Measurements from ENCODE around the gene SUCLG2.
"Not testable (repeated sequence)": the region's sequence is repeated elsewhere in the genome, so short reads cannot be mapped to it uniquely, and the experiment has no call there.

SUCLG2 gene

DNA sequence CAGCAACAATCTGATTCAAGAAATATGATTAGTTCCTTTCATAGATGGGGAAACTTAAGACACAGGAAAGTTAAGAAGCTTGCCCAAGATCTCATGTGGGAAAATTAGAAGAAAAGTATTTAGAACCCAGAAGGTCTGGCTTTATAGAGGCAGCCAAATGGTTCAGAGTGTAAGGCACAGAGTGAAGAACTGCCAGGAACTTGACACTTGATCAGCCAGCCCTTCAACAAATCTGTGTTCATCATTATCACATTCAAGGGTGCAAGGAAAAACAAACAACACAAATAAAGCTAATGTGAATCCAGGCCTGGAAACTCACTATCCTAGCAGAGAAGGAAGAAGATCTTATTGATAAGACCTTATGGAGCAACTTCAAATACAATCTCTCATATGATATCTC is 62.4 kb downstream of the SUCLG2 start:
- Mint-ChIP-seq H3K27ac (no peak overlapping the region), H3K27me3 (no peaks in the 10 kb centered on the region), H3K4me3 (no peak overlapping the region), H3K36me3 (ENCODE audit: insufficient read depth) (no peaks in the 10 kb centered on the region), H3K4me1 (ENCODE audit: low read depth in 2 of 2) (peaks cover 31 to 64% of the 10 kb centered on the region in 2 donors), H3K9me3 (no peaks in the 10 kb centered on the region)
- ATAC-seq (replicated peaks) (no peak), DNase-seq (no peak)

DNA sequence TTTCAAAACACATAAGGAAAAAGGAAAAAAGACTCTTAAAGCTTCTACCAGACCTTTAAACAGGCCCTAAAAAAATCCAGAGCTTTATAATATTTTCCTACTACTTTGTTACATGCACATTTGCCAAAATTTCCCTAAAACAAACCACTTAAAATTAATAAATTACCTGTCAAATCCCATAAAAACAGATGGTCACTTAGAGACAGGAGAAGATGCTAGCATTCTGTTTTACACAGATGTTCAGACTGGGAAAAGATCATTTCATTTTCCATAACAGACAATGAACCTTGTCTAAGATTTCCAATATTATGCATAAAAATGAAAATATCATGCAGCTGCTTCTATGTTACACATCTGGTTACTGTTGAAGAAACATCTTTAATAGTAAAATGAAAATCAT is 66.6 kb downstream of the SUCLG2 start:
- Mint-ChIP-seq H3K4me3 (no peak overlapping the region), H3K27ac (no peak overlapping the region), H3K9me3 (no peaks in the 10 kb centered on the region), H3K27me3 (no peaks in the 10 kb centered on the region), H3K4me1 (ENCODE audit: low read depth in 2 of 2) (peaks cover 30 to 71% of the 10 kb centered on the region in 2 donors), H3K36me3 (ENCODE audit: insufficient read depth) (no peaks in the 10 kb centered on the region)
- DNase-seq (no peak), ATAC-seq (replicated peaks) (no peak)

GRCh38 chr3:67587301-67587700 is 67.1 kb downstream of the SUCLG2 start:
- no peaks in the 10 kb centered on the region for H3K36me3 Mint-ChIP-seq (ENCODE audit: insufficient read depth)
- no peak overlapping the region for H3K4me3 Mint-ChIP-seq
- ATAC-seq (replicated peaks) (no peak), DNase-seq (no peak)
- no peaks in the 10 kb centered on the region for H3K27me3 Mint-ChIP-seq
- H3K4me1 Mint-ChIP-seq (ENCODE audit: low read depth in 2 of 2): peaks cover 30 to 72% of the 10 kb centered on the region in 2 donors
- no peak overlapping the region for H3K27ac Mint-ChIP-seq
- H3K9me3 Mint-ChIP-seq: no peaks in the 10 kb centered on the region

DNA sequence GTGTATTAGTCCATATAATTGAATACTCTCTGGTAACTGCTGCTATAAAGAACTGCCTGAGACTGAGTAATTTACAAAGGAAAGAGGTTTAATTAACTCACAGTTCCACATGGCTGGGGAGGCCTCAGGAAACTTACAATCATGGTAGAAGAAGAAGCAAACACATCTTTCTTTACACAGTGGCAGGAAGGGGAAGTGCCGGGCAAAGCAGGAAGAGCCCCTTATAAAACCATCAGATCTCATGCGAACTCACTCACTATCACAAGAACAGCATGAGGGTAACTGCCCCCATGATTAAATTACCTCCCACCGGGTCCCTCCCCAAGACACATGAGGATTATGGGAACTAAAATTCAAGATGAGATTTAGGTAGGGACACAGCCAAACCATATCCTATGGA is 69.8 kb downstream of the SUCLG2 start:
- not testable (repeated sequence) for ATAC-seq (replicated peaks); H3K9me3 Mint-ChIP-seq; H3K27me3 Mint-ChIP-seq; H3K4me3 Mint-ChIP-seq; DNase-seq; H3K36me3 Mint-ChIP-seq (ENCODE audit: insufficient read depth)
- Mint-ChIP-seq H3K27ac (peak overlapping the region in 1 of 2 donors; percentile 20), H3K4me1 (ENCODE audit: low read depth in 2 of 2) (peaks cover 25 to 59% of the 10 kb centered on the region in 2 donors)

- ATAC-seq (replicated peaks): no peak
- no peaks in the 10 kb centered on the region for H3K9me3 Mint-ChIP-seq
- no peak overlapping the region for H3K27ac Mint-ChIP-seq
- H3K36me3 Mint-ChIP-seq (ENCODE audit: insufficient read depth): peaks cover 3% of the 10 kb centered on the region
- no peak overlapping the region for H3K4me3 Mint-ChIP-seq
- DNase-seq: no peak
- no peaks in the 10 kb centered on the region for H3K27me3 Mint-ChIP-seq
- H3K4me1 Mint-ChIP-seq (ENCODE audit: low read depth in 2 of 2): peaks cover 22 to 50% of the 10 kb centered on the region in 2 donors
Observed at GRCh38 chr3:67580430-67581000, 73.9 kb downstream of the SUCLG2 start.

DNA sequence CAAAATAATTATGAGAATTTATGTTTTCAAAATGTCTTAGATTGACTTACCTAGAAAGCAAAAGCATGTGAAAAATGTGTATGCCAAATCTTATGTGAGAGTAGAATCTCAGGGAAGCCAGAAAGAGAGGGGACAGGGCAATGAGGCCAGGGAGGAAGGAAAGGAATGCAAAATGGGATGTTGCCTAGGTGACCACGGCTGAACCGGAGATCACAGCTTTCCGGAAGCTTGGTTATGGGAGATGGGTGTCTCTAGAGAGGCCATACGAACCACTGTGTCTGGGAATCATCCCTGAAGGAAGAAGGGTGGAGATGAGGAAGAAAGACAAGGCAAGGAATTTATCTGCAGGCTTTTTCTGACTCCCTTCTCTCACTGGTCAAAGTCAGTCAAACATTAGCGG is 76.0 kb downstream of the SUCLG2 start:
- Mint-ChIP-seq H3K36me3 (ENCODE audit: insufficient read depth) (peaks cover 5% of the 10 kb centered on the region), H3K9me3 (no peaks in the 10 kb centered on the region), H3K27ac (peak overlapping the region in 1 of 2 donors; percentile 83), H3K4me3 (no peak overlapping the region), H3K4me1 (ENCODE audit: low read depth in 2 of 2) (peaks cover 17 to 43% of the 10 kb centered on the region in 2 donors), H3K27me3 (no peaks in the 10 kb centered on the region)
- ATAC-seq (replicated peaks) (no peak), DNase-seq (no peak)

DNA sequence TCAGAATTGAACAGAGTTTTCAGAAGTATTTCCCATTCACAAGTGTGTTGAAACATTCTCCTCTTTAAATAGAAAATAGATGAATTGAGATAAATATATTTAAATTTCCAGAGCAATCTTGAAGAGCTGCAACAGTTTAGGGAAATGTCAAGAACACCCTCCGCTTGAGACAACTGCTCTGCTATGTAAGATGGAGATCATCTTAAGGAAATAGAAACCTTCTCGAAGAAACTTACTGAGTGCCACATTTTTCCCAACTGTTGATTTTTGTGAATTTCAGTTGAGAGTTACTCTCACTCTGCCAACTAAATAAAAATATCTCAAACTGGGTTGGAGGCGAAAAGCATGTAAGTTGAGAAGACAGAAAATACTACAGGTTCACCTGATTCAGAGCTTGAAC is 78.0 kb downstream of the SUCLG2 start:
- peaks cover 10% of the 10 kb centered on the region for H3K36me3 Mint-ChIP-seq (ENCODE audit: insufficient read depth)
- DNase-seq: no peak
- ATAC-seq (replicated peaks): no peak
- no peak overlapping the region for H3K27ac Mint-ChIP-seq
- H3K9me3 Mint-ChIP-seq: peaks cover 0 to 2% of the 10 kb centered on the region in 2 donors
- no peak overlapping the region for H3K4me3 Mint-ChIP-seq
- H3K4me1 Mint-ChIP-seq (ENCODE audit: low read depth in 2 of 2): peaks cover 18 to 35% of the 10 kb centered on the region in 2 donors
- no peaks in the 10 kb centered on the region for H3K27me3 Mint-ChIP-seq

DNA sequence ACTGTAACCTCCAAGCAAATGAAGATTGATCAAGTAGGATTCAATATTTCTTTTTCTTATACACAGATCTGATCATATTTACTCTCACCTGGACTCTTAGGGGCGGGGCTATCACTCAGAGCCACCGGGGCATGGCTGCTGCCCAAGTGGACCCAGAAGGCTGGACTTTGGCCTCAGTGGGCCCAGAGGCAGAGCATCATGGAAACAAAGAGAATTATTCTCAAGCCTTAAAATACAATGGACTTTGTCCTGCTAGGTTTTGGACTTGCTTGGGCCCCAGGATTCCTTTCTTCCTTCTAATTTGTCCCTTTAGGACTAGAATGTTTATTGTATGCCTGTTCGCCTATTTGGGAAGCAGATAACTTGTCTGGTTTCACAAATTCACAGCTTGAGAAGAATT is 85.1 kb downstream of the SUCLG2 start:
- Mint-ChIP-seq H3K36me3 (ENCODE audit: insufficient read depth) (peaks cover 10% of the 10 kb centered on the region), H3K4me1 (ENCODE audit: low read depth in 2 of 2) (peaks cover 8 to 15% of the 10 kb centered on the region in 2 donors), H3K9me3 (peaks cover 0 to 8% of the 10 kb centered on the region in 2 donors), H3K27me3 (no peaks in the 10 kb centered on the region), H3K27ac (no peak overlapping the region), H3K4me3 (no peak overlapping the region)
- DNase-seq: no peak
- ATAC-seq (replicated peaks): no peak

- Mint-ChIP-seq H3K27me3 (no peaks in the 10 kb centered on the region), H3K36me3 (ENCODE audit: insufficient read depth) (peaks cover 7% of the 10 kb centered on the region), H3K9me3 (peaks cover 0 to 8% of the 10 kb centered on the region in 2 donors), H3K4me3 (no peak overlapping the region), H3K27ac (no peak overlapping the region), H3K4me1 (ENCODE audit: low read depth in 2 of 2) (peaks cover 8 to 9% of the 10 kb centered on the region in 2 donors)
- DNase-seq (no peak), ATAC-seq (replicated peaks) (no peak)
Observed at GRCh38 chr3:67567893-67568292, 86.5 kb downstream of the SUCLG2 start.

GRCh38 chr3:67564973-67565372 is 89.4 kb downstream of the SUCLG2 start:
- H3K36me3 Mint-ChIP-seq (ENCODE audit: insufficient read depth): peaks cover 3% of the 10 kb centered on the region
- H3K4me1 Mint-ChIP-seq (ENCODE audit: low read depth in 2 of 2): peaks cover 6 to 22% of the 10 kb centered on the region in 2 donors
- H3K27me3 Mint-ChIP-seq: no peaks in the 10 kb centered on the region
- DNase-seq (no peak), ATAC-seq (replicated peaks) (no peak)
- H3K4me3 Mint-ChIP-seq: no peak overlapping the region
- no peaks in the 10 kb centered on the region for H3K9me3 Mint-ChIP-seq
- no peak overlapping the region for H3K27ac Mint-ChIP-seq

- H3K36me3 Mint-ChIP-seq (ENCODE audit: insufficient read depth): peaks cover 6% of the 10 kb centered on the region
- H3K4me3 Mint-ChIP-seq: no peak overlapping the region
- H3K4me1 Mint-ChIP-seq (ENCODE audit: low read depth in 2 of 2): peaks cover 6 to 25% of the 10 kb centered on the region in 2 donors
- H3K27ac Mint-ChIP-seq: no peak overlapping the region
- ATAC-seq (replicated peaks) (no peak), DNase-seq (no peak)
- no peaks in the 10 kb centered on the region for H3K27me3 Mint-ChIP-seq
- no peaks in the 10 kb centered on the region for H3K9me3 Mint-ChIP-seq
Observed at GRCh38 chr3:67564008-67564407, 90.4 kb downstream of the SUCLG2 start.

- Mint-ChIP-seq H3K4me1 (ENCODE audit: low read depth in 2 of 2) (peaks cover 6 to 28% of the 10 kb centered on the region in 2 donors), H3K27me3 (no peaks in the 10 kb centered on the region), H3K36me3 (ENCODE audit: insufficient read depth) (peaks cover 9% of the 10 kb centered on the region), H3K4me3 (no peak overlapping the region), H3K9me3 (no peaks in the 10 kb centered on the region), H3K27ac (no peak overlapping the region)
- DNase-seq (no peak), ATAC-seq (replicated peaks) (no peak)
Observed at GRCh38 chr3:67561667-67562394, 92.6 kb downstream of the SUCLG2 start.

GRCh38 chr3:67561266-67561665 is 93.1 kb downstream of the SUCLG2 start:
- Mint-ChIP-seq H3K4me3 (no peak overlapping the region), H3K36me3 (ENCODE audit: insufficient read depth) (peaks cover 9% of the 10 kb centered on the region), H3K9me3 (no peaks in the 10 kb centered on the region), H3K27ac (peak overlapping the region in 1 of 2 donors; percentile 21), H3K27me3 (no peaks in the 10 kb centered on the region), H3K4me1 (ENCODE audit: low read depth in 2 of 2) (peaks cover 6 to 32% of the 10 kb centered on the region in 2 donors)
- DNase-seq: no peak
- ATAC-seq (replicated peaks): no peak

DNA sequence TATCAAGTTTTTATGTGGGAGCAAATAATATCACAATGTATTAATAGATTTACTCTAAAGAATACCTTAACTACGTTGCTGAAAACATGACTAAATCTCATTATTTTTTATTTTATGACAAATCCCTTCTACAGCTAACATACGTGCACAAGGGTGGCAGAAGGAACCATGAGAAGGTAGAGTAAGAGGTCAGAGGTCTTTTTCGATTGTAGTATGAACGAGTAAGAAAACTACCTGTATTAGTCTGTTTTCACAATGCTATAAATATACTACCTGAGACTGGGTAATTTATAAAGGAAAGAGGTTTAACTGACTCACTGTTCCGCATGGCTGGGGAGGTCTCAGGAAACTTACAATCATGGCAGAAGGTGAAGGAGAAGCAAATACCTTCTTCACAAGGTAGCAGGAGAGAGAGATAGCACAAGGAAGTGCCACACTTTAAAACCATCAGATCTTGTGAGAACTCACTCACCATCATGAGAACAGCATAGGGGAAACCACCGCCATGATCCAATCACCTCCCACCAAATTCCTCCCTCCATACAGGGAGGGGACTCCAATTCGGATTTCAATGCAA is 95.3 kb downstream of the SUCLG2 start:
- no peaks in the 10 kb centered on the region for H3K9me3 Mint-ChIP-seq
- H3K27me3 Mint-ChIP-seq: no peaks in the 10 kb centered on the region
- peaks cover 12% of the 10 kb centered on the region for H3K36me3 Mint-ChIP-seq (ENCODE audit: insufficient read depth)
- DNase-seq (no peak), ATAC-seq (replicated peaks) (no peak)
- H3K27ac Mint-ChIP-seq: no peak overlapping the region
- H3K4me1 Mint-ChIP-seq (ENCODE audit: low read depth in 2 of 2): peaks cover 13 to 39% of the 10 kb centered on the region in 2 donors
- no peak overlapping the region for H3K4me3 Mint-ChIP-seq

Data from effector memory CD8-positive, alpha-beta T cell (primary cell).